CD4-positive, alpha-beta T cell treated with Interferon alpha-2 for 1 hour (primary cell): Measurements from ENCODE around the gene SCART1.
"Not testable (repeated sequence)": the region's sequence is repeated elsewhere in the genome, so short reads cannot be mapped to it uniquely, and the experiment has no call there.

Source experiments
- DNase-seq, 2 donors: peaks; one replicate each; pipeline ENCODE4 v3.0.0-alpha.2; 2020 to 2022

Gene SCART1

DNA sequence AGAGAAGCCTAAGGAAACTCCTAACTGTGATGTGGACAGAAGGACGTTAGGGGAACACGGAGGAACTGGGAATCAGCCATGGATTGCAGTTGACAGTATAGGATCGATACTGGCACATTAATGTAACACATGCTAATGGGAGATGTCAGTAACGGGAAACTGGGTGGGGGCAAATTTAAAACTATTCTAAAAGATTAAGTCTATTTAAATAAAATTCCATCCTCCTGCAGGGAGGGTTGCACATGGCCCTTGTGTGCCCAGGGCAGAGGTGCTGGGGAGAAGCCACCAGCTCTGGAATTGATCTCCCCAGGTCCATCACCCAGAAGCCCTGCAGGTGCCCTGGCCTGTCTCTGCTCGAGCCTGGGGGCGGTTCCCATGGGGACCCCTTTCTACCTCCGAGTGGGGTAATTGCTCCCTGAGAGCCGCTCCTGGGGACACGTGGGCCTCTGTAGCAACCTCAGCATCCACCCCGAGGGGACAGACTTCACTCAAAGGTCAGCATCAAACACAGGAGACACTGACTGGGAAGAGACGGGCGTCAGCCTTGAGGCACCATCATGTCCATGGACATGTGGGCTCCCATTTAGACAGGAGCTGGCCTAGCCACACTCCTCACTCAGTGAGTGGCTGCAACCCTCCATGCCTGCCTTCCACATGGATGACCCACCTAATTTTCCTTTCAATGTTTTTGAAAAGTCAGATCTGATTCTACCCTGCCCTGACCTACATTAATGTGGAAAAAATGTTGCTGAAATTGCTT, 21.1 kb downstream of the SCART1 start:
- no peak for DNase-seq

- peak in 1 of 2 donors; percentile 52 for DNase-seq
Observed at GRCh38 chr10:133475425-133475734, 21.6 kb downstream of the SCART1 start.

GRCh38 chr10:133475821-133476640, 22.3 kb downstream of the SCART1 start:
- DNase-seq, result peak in 1 of 2 donors; percentile 39

GRCh38 chr10:133476641-133476990, 22.9 kb downstream of the SCART1 start:
- no peak for DNase-seq

GRCh38 chr10:133481086-133481643, 27.4 kb downstream of the SCART1 start:
- no peak for DNase-seq

DNA sequence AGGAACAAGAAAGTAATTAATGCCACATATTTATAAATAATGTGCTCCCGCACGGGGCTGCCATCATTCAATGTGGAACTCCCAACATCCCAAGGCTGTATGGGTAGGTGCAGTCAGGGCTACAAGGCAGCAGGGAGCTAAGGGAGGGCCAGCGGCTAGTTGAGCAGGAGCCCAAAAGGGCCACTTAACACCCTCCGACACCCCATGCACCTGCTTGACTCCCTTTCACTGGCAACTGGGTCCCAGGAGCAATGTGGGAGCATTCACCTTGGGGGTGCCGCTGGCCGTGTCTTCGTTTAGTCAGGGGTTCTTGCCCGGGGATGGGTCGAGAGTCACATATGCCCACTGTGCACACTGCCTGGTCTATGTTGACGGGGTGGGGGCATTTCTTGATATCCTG, 27.9 kb downstream of the SCART1 start:
- DNase-seq, result no peak

GRCh38 chr10:133484818-133485217, 31.1 kb downstream of the SCART1 start:
- DNase-seq, result no peak

GRCh38 chr10:133487085-133487484, 33.3 kb downstream of the SCART1 start:
- DNase-seq, result no peak

- no peak for DNase-seq
Observed at GRCh38 chr10:133488354-133488753, 34.6 kb downstream of the SCART1 start.

- no peak for DNase-seq
Observed at GRCh38 chr10:133489816-133490588, 36.3 kb downstream of the SCART1 start.

GRCh38 chr10:133493562-133493961, 39.8 kb downstream of the SCART1 start:
- not testable (repeated sequence) for DNase-seq

DNA sequence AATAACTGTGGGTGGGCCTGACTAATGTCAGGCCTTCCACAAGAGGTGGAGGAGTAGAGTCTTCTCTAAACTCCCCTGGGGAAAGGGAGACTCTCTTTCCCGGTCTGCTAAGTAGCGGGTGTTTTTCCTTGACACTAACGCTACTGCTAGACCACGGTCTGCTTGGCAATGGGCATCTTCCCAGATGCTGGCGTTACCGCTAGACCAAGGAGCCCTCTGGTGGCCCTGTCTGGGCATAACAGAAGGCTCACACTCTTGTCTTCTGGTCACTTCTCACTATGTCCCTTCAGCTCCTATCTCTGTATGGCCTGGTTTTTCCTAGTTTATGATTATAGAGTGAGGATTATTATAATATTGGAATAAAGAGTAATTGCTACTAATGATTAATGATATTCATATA, 43.6 kb downstream of the SCART1 start:
- peak in 1 of 2 donors; percentile 32 for DNase-seq

DNA sequence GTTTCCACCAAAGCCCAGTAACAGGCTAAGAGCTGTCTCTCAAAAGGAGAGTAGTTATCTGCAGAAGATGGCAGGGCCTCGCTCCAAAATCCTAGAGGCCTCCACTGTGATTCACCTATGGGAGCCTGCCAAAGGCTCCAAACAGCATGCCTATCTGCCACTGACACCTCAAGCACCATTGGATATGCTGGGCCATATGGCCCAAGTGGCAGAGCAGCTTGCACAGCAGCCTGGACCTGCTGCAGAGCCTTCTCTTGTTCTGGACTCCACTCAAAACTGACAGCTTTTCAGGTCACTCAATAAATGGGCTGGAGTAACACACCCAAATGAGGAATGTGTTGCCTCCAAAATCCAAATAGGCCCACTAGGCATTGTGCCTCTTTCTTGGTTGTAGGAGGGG, 45.4 kb downstream of the SCART1 start:
- DNase-seq, result not testable (repeated sequence)

DNA sequence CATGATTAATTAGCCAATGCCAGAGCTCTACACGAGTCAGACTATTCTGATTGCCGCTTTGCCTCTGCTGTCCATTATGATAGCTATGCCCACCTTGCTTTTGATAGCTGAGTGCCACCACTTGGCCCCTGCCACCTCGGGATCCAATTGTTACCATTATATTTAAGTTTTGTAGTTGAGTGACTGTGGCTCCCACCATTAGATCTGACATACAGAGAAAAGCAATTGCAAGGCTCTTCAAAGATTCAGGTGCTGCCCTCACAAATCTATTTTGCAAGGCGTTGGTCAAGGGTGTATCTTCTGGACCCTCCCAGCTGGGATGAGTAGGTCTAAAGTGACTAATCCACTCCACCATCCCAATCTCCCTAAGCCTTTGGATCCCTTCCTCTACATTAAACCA, 47.2 kb downstream of the SCART1 start:
- not testable (repeated sequence) for DNase-seq

DNA sequence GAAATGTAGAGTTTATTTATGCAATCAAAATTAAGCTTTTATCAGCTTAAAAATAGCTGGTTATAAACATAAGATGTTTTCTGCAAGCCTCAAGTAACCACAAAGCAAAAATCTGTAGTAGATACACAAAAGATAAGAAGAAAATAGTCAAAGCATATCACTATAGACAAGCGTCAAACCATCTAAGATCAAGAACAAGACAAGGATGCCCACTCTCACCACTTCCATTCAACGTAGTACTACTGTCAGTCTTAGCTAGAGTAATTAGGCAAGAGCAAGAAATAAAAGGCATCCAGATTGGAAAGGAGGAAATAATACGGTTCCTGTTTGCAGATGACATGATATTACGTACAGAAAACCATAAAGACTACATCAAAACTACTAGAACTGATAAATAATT, 56.0 kb downstream of the SCART1 start:
- DNase-seq, result no peak

DNA sequence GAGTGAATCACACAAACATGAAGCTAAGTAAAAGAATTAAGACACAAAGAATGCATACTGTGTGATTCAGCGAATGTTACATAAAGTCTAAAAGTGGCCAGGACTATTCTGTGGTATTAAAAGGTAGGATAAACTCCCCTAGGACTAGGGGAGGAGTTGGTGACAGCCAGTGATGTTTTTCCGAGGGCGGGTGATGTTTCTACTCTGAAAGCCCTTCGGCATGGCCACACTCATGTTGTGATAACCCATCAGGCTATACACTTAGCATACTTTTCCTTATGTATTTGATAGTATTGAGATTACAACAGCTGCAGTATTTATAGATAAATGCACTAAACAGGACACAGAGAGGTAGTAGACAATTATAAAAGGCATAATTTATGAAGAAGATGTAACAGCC, 57.7 kb downstream of the SCART1 start:
- DNase-seq, result no peak

- DNase-seq, result no peak
Observed at GRCh38 chr10:133511907-133512528, 58.3 kb downstream of the SCART1 start.

DNA sequence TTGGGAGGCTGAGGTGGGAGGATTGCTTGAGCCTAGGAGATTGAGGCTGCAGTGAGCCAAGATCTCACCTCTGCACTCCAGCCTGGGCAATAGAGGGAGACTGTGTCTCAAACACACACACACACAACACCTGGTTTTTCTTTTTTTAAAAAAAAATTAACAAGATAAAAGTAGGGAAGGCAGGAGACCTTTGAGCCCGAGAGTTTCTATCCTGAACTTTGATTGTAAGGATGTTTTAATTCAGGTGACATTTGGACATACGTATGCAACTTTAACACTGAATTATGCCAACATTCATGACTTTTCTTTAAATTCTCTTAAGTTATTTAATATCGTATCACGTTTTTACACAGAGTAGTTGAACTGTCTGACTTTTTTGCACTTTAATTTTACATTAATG, 61.7 kb downstream of the SCART1 start:
- DNase-seq, result no peak

- DNase-seq, result no peak
Observed at GRCh38 chr10:133516057-133516456, 62.3 kb downstream of the SCART1 start.

GRCh38 chr10:133518517-133518916, 64.8 kb downstream of the SCART1 start:
- not testable (repeated sequence) for DNase-seq
